IMR-90 (cell line): ENCODE measurements around the gene PPP1R3E. TPM values are rescaled to one million over a fixed set of nuclear protein-coding genes. Genes with fewer than 3 reads are reported as not detected.

Source experiments
- ATAC-seq: fragments of 200-7000 bp; cut with Tn5 transposase; 2 replicates; pipeline ENCODE4 v1.9.1; 2020; ENCODE audit warnings: low read depth, mild to moderate bottlenecking, moderate library complexity
- BruUV-seq: library from RNA; stranded (reverse); fragments of 400-500 nt; replicated peaks from 2 replicates; lab custom pipeline; 2021; lab: Mats Ljungman, UMichigan
- CTCF ChIA-PET: fragments of 300-600 bp; formaldehyde crosslinking; extraction: SDS; loops from one replicate; lab custom pipeline; 2021; ENCODE audit warnings: antibody characterized with exemption; lab: Yijun Ruan, JAX
- POLR2A ChIA-PET: fragments of 300-600 bp; sonication (Branson Sonifier 250); formaldehyde crosslinking; loops from one replicate; lab custom pipeline; 2022; ENCODE audit warnings: antibody characterized with exemption; ENCODE audit not compliant: unreplicated experiment; lab: Charles Lee
- DNase-seq: peaks from one replicate; pipeline ENCODE4 v3.0.0; 2013
- H2AFZ ChIP-seq: replicated peaks from 2 replicates; pipeline ENCODE3; 2013; ENCODE audit warnings: low read length, mild to moderate bottlenecking; ENCODE audit not compliant: poor library complexity
- H2AK5ac ChIP-seq: 2 replicates; pipeline ENCODE4 v1.6.1; 2013; ENCODE audit warnings: low read depth, low read length, inconsistent platforms
- H2AK9ac ChIP-seq: replicated peaks from 2 replicates; pipeline ENCODE3; 2013; ENCODE audit warnings: mild to moderate bottlenecking, low read depth, low read length, moderate library complexity; ENCODE audit not compliant: poor library complexity
- H2BK120ac ChIP-seq: 2 replicates; pipeline ENCODE4 v1.6.1; 2013; ENCODE audit warnings: low read depth, low read length, inconsistent platforms
- H2BK15ac ChIP-seq: 3 replicates; pipeline ENCODE4 v1.6.1; 2013; ENCODE audit warnings: low read depth, low read length, inconsistent platforms
- H2BK20ac ChIP-seq: 2 replicates; pipeline ENCODE4 v1.6.1; 2013; ENCODE audit warnings: low read depth, mild to moderate bottlenecking, inconsistent platforms, low read length, moderate library complexity
- H2BK5ac ChIP-seq: 2 replicates; pipeline ENCODE4 v1.6.1; 2013; ENCODE audit warnings: mild to moderate bottlenecking, low read depth, low read length, inconsistent platforms; ENCODE audit not compliant: poor library complexity, severe bottlenecking
- H3K14ac ChIP-seq: replicated peaks from 2 replicates; pipeline ENCODE4 v1.6.1; 2013; ENCODE audit warnings: low read depth, low read length, inconsistent platforms
- H3K18ac ChIP-seq: 2 replicates; pipeline ENCODE4 v1.6.1; 2013; ENCODE audit warnings: low read depth, low read length, control low read depth
- H3K23ac ChIP-seq: 2 replicates; pipeline ENCODE4 v1.6.1; 2013; ENCODE audit warnings: low read depth, low read length, inconsistent platforms
- H3K27ac ChIP-seq: 2 replicates; pipeline ENCODE4 v1.5.1; 2013; ENCODE audit warnings: mild to moderate bottlenecking, control low read depth, low read length; ENCODE audit not compliant: insufficient read depth
- H3K27me3 ChIP-seq: 2 replicates; pipeline ENCODE4 v1.6.1; 2013; ENCODE audit warnings: low read length; ENCODE audit not compliant: control insufficient read depth, insufficient read depth
- H3K36me3 ChIP-seq: 2 replicates; pipeline ENCODE4 v1.6.1; 2013; ENCODE audit warnings: low read length, mixed read lengths; ENCODE audit not compliant: control insufficient read depth, insufficient read depth
- H3K4ac ChIP-seq: 2 replicates; pipeline ENCODE4 v1.6.1; 2013; ENCODE audit warnings: low read depth, low read length, inconsistent platforms
- H3K4me1 ChIP-seq: 2 replicates; pipeline ENCODE4 v1.6.1; 2013; ENCODE audit warnings: low read length, mixed read lengths; ENCODE audit not compliant: control insufficient read depth, insufficient read depth
- H3K4me2 ChIP-seq: 2 replicates; pipeline ENCODE4 v1.6.1; 2013; ENCODE audit warnings: low read depth, mild to moderate bottlenecking, control low read depth, low read length, moderate library complexity
- H3K4me3 ChIP-seq: 2 replicates; pipeline ENCODE4 v1.5.1; 2013; ENCODE audit warnings: low read depth, mild to moderate bottlenecking, control low read depth, low read length, moderate library complexity; ENCODE audit not compliant: insufficient read depth
- H3K56ac ChIP-seq: 2 replicates; pipeline ENCODE4 v1.6.1; 2013; ENCODE audit warnings: low read length, inconsistent platforms; ENCODE audit not compliant: insufficient read depth; ENCODE audit errors: extremely low read depth
- H3K79me1 ChIP-seq, 2 experiments: 2 replicates each; pipeline ENCODE4 v1.6.1; 2013; ENCODE audit warnings: low read length in 2 of 2, inconsistent platforms in 1 of 2, low read depth in 1 of 2
- H3K9ac ChIP-seq: 2 replicates; pipeline ENCODE4 v1.6.1; 2013; ENCODE audit warnings: low read depth, low read length, control low read depth
- H3K9me1 ChIP-seq: 2 replicates; pipeline ENCODE4 v1.6.1; 2013; ENCODE audit warnings: low read length, inconsistent platforms; ENCODE audit not compliant: insufficient read depth
- H3K9me3 ChIP-seq: 2 replicates; pipeline ENCODE4 v1.6.1; 2013; ENCODE audit warnings: low read length; ENCODE audit not compliant: control insufficient read depth, insufficient read depth
- H4K20me1 ChIP-seq: 2 replicates; pipeline ENCODE4 v1.6.1; 2013; ENCODE audit warnings: low read length, inconsistent platforms; ENCODE audit not compliant: insufficient read depth
- H4K5ac ChIP-seq: 2 replicates; pipeline ENCODE4 v1.6.1; 2013; ENCODE audit warnings: mild to moderate bottlenecking, low read depth, low read length, control low read depth
- H4K8ac ChIP-seq, 2 experiments: 2 replicates each; pipeline ENCODE4 v1.6.1; 2013; ENCODE audit warnings: low read depth in 2 of 2, low read length in 2 of 2, control low read depth in 1 of 2, inconsistent platforms in 1 of 2
- H4K91ac ChIP-seq: 2 replicates; pipeline ENCODE4 v1.6.1; 2013; ENCODE audit warnings: low read depth, low read length, inconsistent platforms; ENCODE audit not compliant: insufficient read depth
- WGBS, 2 experiments: methylation state at CpG; one replicate each; pipeline versions ENCODE4 v1.1.5 to v1.1.7; 2013; ENCODE audit warnings: missing lambda C conversion rate in 2 of 2; ENCODE audit not compliant: insufficient read length in 1 of 2; ENCODE audit errors: extremely low coverage in 2 of 2; 5-methylcytosine and 5-hydroxymethylcytosine counted together
- dilution Hi-C: fragments of 300-500 bp; cut with HindIII; formaldehyde crosslinking; loops from one replicate; pipeline ENCODE4 v1.14.3; 2018; ENCODE audit warnings: low sequenced_read_pairs; ENCODE audit not compliant: unreplicated experiment
- in situ Hi-C: fragments of 300-500 bp; cut with MboI; formaldehyde crosslinking; loops from 3 replicates; pipeline ENCODE4 v1.14.3; 2019; ENCODE audit warnings: low sequenced_read_pairs, inconsistent platforms, mixed read lengths
- intact Hi-C: fragments of 100-400 bp; cut with micrococcal nuclease; formaldehyde crosslinking; loops from 2 replicates; pipeline ENCODE4 v1.10.0; 2022
- polyA plus RNA-seq, 3 experiments: library from polyadenylated mRNA; depleted of rRNA; stranded (reverse); fragments of >200 nt; gene quantifications; 2 replicates each; pipeline ENCODE4 v1.2.3, GENCODE V29; 2012; ENCODE audit warnings: low replicate concordance in 1 of 3
- total RNA-seq: library from RNA; depleted of rRNA; stranded (reverse); fragments of >200 nt; gene quantifications from 2 replicates; pipeline ENCODE4 v1.2.3, GENCODE V29; 2012
- TF ChIP-seq, protein P1 (sequence below): fragments of 150-350 bp; IDR thresholded peaks from 2 replicates; pipeline ENCODE4 v1.6.1; 2017; ENCODE audit warnings: mild to moderate bottlenecking, antibody characterized with exemption, low read length, low read depth

PPP1R3E gene
- total and polyA plus RNA-seq, 2 of the 4 experiments (the other 2 are of a cell fraction) = 1.3 to 3.5 TPM

- H4K8ac ChIP-seq = no peak overlapping the region
- H3K4me3 ChIP-seq = no peak overlapping the region
- DNase-seq (no peak), ATAC-seq (no peak)
- H3K14ac ChIP-seq = no peak overlapping the region
- H2BK5ac ChIP-seq = no peak overlapping the region
- dilution Hi-C loops = no loop called here
- H2AK5ac ChIP-seq = no peak overlapping the region
- intact Hi-C loops = no loop called here
- no peak overlapping the region for H4K5ac ChIP-seq
- ChIA-PET CTCF (no interaction called here), POLR2A (no interaction called here)
- WGBS, 2 experiments = 100% methylated on average over 2 of the region's 3 CpGs; no CpG with 5 or more reads in 1 of the 2 experiments
- no peaks in the 10 kb centered on the region; the same call in 1 of the 2 replicates for H4K20me1 ChIP-seq
- no peaks in the 10 kb centered on the region for H3K27me3 ChIP-seq
- H4K91ac ChIP-seq = no peak overlapping the region
- no peaks in the 10 kb centered on the region for H3K4me1 ChIP-seq
- TF ChIP-seq, protein P1, sequence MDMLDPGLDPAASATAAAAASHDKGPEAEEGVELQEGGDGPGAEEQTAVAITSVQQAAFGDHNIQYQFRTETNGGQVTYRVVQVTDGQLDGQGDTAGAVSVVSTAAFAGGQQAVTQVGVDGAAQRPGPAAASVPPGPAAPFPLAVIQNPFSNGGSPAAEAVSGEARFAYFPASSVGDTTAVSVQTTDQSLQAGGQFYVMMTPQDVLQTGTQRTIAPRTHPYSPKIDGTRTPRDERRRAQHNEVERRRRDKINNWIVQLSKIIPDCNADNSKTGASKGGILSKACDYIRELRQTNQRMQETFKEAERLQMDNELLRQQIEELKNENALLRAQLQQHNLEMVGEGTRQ = no peak
- H3K56ac ChIP-seq = no peak overlapping the region
- no peak overlapping the region for H2AFZ ChIP-seq
- H3K79me1 ChIP-seq = peaks cover 10 to 12% of the 10 kb centered on the region in 2 experiments
- peaks cover 13% of the 10 kb centered on the region for H3K36me3 ChIP-seq
- H2BK120ac ChIP-seq = no peak overlapping the region
- BruUV-seq = no TSS peak
- no peak overlapping the region for H2BK20ac ChIP-seq
- H3K9me1 ChIP-seq = peaks cover 2% of the 10 kb centered on the region; the same call in 1 of the 2 replicates
- no peaks in the 10 kb centered on the region for H3K9me3 ChIP-seq
- no peak overlapping the region for H3K9ac ChIP-seq
- no peak overlapping the region for H3K27ac ChIP-seq
- no peak overlapping the region for H3K18ac ChIP-seq
- in situ Hi-C loops = no loop called here
- H2BK15ac ChIP-seq = no peak overlapping the region
- H2AK9ac ChIP-seq = no peak overlapping the region
- no peak overlapping the region for H3K23ac ChIP-seq
- H3K4me2 ChIP-seq = no peak overlapping the region
- H3K4ac ChIP-seq = no peak overlapping the region
These were observed 25.5 kb downstream of the PPP1R3E start for GRCh38 chr14:23277189-23277588.
